Mesothelial cell of epicardium (in vitro differentiated cells): ENCODE results near the gene STAB1. TPM values are rescaled to one million over a fixed set of nuclear protein-coding genes. Genes with fewer than 3 reads are reported as not detected.

ENCODE experiments used
- DNase-seq, 2 experiments: peaks; one replicate each; pipeline ENCODE4 v3.0.0; 2021; ENCODE audit warnings: low spot score in 2 of 2; ENCODE audit not compliant: unreplicated experiment in 2 of 2
- H3K27ac Mint-ChIP-seq: 2 replicates; pipeline ENCODE4 v1.8.0; 2021; ENCODE audit warnings: mixed read lengths
- H3K27me3 Mint-ChIP-seq: 2 replicates; pipeline ENCODE4 v1.8.0; 2021; ENCODE audit warnings: low read depth, mixed read lengths
- H3K36me3 Mint-ChIP-seq: 2 replicates; pipeline ENCODE4 v1.8.0; 2021; ENCODE audit warnings: mixed read lengths
- H3K4me1 Mint-ChIP-seq: 2 replicates; pipeline ENCODE4 v1.8.0; 2021; ENCODE audit warnings: mixed read lengths
- H3K4me3 Mint-ChIP-seq: 2 replicates; pipeline ENCODE4 v1.8.0; 2021; ENCODE audit warnings: mild to moderate bottlenecking, moderate library complexity, mixed read lengths
- H3K9me3 Mint-ChIP-seq: 2 replicates; pipeline ENCODE4 v1.8.0; 2021; ENCODE audit warnings: mixed read lengths
- total RNA-seq: library from RNA; stranded (reverse); gene quantifications from 3 replicates; pipeline ENCODE4 v1.2.1, GENCODE V29; 2021
- TF ChIP-seq, protein P1 (sequence below): fragments of 200-600 bp; sonication (generic); IDR thresholded peaks from one replicate; pipeline ENCODE4 v1.5.0; 2021; ENCODE audit warnings: antibody characterized with exemption; ENCODE audit not compliant: unreplicated experiment

STAB1 gene
- total RNA-seq, 1 donor from 2014 or later, result 0.29 TPM

DNA sequence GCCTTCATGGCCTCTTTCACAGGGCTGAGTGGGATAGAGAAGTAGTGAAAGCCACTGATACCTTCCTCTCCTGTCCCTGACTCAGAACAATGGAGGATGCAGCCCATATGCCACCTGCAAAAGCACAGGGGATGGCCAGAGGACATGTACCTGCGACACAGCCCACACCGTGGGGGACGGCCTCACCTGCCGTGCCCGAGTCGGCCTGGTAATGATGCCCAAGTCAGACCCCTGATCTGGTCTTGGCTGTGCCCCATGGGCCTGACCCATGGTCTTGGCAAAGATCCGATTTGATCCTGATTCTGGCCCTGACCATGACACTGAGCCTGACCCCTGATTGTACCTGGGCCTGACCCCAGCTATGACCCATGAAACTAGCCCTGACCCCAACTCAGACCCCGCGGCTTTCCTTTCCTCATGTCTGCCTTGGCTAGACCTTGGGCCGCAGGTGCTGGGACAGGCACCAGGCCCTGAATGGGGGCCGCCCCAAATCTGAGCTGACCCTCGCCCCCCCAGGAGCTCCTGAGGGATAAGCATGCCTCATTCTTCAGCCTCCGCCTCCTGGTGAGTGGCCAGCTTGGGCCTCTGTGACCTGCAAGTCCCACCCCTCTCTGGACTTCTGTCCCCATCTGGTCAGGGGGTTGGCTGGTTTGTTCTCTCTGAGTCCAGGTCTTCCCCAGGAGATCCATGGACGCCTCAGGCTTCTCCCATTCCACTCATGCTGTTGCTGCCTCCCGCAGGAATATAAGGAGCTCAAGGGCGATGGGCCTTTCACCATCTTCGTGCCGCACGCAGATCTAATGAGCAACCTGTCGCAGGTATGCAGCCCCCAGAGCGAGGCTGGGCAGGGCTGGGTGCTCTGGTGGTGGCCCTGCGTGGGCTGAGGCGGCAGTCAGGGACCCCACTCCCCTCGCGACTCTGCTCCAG lies 22.9 kb downstream of the STAB1 start:
- Mint-ChIP-seq H3K36me3 (no peaks in the 10 kb centered on the region), H3K9me3 (no peaks in the 10 kb centered on the region), H3K4me1 (peaks cover 2% of the 10 kb centered on the region), H3K27ac (no peak overlapping the region), H3K27me3 (no peaks in the 10 kb centered on the region), H3K4me3 (no peak overlapping the region)
- DNase-seq, result no peak
- TF ChIP-seq, protein P1, sequence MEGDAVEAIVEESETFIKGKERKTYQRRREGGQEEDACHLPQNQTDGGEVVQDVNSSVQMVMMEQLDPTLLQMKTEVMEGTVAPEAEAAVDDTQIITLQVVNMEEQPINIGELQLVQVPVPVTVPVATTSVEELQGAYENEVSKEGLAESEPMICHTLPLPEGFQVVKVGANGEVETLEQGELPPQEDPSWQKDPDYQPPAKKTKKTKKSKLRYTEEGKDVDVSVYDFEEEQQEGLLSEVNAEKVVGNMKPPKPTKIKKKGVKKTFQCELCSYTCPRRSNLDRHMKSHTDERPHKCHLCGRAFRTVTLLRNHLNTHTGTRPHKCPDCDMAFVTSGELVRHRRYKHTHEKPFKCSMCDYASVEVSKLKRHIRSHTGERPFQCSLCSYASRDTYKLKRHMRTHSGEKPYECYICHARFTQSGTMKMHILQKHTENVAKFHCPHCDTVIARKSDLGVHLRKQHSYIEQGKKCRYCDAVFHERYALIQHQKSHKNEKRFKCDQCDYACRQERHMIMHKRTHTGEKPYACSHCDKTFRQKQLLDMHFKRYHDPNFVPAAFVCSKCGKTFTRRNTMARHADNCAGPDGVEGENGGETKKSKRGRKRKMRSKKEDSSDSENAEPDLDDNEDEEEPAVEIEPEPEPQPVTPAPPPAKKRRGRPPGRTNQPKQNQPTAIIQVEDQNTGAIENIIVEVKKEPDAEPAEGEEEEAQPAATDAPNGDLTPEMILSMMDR, result no peak

DNA sequence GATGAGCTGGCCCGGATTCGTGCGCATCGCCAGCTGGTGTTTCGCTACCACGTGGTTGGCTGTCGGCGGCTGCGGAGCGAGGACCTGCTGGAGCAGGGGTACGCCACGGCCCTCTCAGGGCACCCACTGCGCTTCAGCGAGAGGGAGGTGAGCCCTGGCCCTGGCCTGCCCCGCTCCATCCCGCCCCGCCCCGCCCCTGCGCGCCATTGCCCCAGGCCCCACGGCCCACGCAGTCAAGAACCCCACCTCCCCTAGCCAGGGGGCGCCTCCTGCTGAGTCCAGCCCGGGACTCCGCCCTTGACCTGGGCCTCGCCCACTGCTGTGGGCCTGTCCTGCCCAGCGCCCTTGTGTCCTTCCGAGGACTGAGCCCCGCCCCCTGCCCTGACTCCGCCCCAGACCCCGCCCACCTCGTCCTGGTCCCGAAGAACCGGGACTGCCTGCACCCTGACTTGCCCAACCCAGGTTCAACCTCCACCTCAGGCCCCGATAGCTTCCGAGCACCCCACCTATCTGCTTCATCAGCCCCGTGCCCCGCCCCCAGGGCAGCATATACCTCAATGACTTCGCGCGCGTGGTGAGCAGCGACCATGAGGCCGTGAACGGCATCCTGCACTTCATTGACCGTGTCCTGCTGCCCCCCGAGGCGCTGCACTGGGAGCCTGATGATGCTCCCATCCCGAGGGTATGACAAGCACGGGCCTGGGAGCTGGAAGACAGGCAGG lies 23.7 kb downstream of the STAB1 start:
- Mint-ChIP-seq H3K27ac (no peak overlapping the region), H3K27me3 (no peaks in the 10 kb centered on the region), H3K36me3 (peaks cover under 1% of the 10 kb centered on the region), H3K9me3 (no peaks in the 10 kb centered on the region), H3K4me3 (no peak overlapping the region), H3K4me1 (peaks cover 2% of the 10 kb centered on the region)
- no peak for DNase-seq
- TF ChIP-seq, protein P1, result no peak

DNA sequence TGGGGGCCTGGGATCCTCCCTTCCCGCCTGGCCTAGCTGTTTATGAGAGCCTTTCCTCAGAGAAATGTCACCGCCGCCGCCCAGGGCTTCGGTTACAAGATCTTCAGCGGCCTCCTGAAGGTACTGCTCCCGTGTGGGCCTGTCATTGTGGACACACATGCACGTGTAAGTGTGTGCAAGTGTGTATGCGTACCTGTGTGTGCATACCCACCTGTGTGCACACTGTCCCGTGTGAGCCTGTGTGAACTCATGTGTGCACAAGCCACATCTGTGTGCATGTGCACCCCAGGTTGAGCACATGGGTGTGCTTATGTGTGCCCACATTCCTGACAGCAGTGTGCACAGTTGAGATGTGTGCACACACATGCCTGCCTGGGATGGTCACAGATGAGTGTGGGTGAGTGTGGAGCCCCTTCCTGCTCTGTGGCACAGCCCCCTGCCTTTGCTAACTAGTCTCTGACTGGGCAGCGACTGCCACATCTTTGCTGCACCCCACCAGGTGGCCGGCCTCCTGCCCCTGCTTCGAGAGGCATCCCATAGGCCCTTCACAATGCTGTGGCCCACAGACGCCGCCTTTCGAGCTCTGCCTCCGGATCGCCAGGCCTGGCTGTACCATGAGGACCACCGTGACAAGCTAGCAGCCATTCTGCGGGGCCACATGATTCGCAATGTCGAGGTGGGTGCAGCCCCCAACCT lies 24.5 kb downstream of the STAB1 start:
- Mint-ChIP-seq H3K4me1 (peaks cover 7% of the 10 kb centered on the region), H3K4me3 (no peak overlapping the region), H3K9me3 (no peaks in the 10 kb centered on the region), H3K27me3 (no peaks in the 10 kb centered on the region), H3K36me3 (peaks cover 7% of the 10 kb centered on the region), H3K27ac (no peak overlapping the region)
- no peak for DNase-seq
- TF ChIP-seq, protein P1, result no peak

DNA sequence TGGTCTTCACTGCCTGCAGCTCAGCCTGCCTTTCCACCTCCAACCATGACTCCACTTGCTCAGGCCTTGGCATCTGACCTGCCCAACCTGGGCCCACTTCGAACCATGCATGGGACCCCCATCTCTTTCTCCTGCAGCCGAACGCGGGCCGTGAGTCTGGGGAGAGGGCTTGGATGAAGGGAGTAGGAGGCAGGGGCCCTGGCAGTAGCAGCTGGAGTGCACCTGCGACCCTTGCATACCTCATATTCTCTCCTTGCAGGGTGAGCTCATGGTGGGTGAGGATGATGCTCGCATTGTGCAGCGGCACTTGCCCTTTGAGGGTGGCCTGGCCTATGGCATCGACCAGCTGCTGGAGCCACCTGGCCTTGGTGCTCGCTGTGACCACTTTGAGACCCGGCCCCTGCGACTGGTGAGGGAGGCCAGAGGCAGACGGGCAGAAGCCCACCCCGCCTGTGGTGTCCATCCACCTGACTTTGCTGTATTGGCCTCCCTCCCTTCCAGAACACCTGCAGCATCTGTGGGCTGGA lies 25.1 kb downstream of the STAB1 start:
- Mint-ChIP-seq H3K36me3 (peaks cover 8% of the 10 kb centered on the region), H3K27me3 (no peaks in the 10 kb centered on the region), H3K27ac (no peak overlapping the region), H3K4me3 (no peak overlapping the region), H3K9me3 (no peaks in the 10 kb centered on the region), H3K4me1 (peaks cover 9% of the 10 kb centered on the region)
- TF ChIP-seq, protein P1, result no peak
- DNase-seq, result no peak

DNA sequence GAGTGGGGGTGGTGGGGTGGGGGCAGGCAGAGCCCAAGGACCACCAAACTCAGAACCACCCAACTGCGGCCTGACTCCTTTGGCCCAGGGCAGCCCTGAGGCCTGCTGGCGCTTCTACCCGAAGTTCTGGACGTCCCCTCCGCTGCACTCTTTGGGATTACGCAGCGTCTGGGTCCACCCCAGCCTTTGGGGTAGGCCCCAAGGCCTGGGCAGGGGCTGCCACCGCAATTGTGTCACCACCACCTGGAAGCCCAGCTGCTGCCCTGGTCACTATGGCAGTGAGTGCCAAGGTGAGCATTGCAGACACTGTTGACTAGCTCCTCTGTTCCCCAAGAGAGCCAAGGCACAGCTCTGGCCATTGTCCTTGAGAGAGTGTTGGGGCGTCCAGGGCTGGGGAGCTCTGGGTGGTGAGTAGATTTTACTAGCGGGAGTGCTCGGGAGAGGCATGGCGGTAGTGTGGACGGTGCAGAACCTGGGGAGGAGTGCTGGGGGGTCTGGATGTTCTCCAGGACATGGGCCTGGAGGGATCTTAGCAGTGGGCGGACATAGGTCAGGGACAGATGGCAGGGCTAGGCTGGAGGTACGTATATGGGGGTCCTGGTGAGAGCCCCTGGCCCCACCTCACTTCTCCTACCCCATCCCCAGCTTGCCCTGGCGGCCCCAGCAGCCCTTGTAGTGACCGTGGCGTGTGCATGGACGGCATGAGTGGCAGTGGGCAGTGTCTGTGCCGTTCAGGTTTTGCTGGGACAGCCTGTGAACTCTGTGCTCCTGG lies 25.8 kb downstream of the STAB1 start:
- H3K27me3 Mint-ChIP-seq, result no peaks in the 10 kb centered on the region
- peaks cover 8% of the 10 kb centered on the region for H3K36me3 Mint-ChIP-seq
- peaks cover 16% of the 10 kb centered on the region for H3K4me1 Mint-ChIP-seq
- H3K4me3 Mint-ChIP-seq, result no peak overlapping the region
- TF ChIP-seq, protein P1, result no peak
- H3K27ac Mint-ChIP-seq, result no peak overlapping the region
- H3K9me3 Mint-ChIP-seq, result no peaks in the 10 kb centered on the region
- DNase-seq, result no peak
